Coronary artery (tissue), 2 donors: ENCODE results near the gene CYGB.

Source experiments
- DNase-seq: peaks from one replicate; pipeline ENCODE4 v3.0.0-alpha.2; 2017; ENCODE audit warnings: low spot score
- H3K27ac ChIP-seq, 2 donors: fragments of 200-600 bp; sonication (generic); one replicate each; pipeline ENCODE4 v1.5.1; 2016 to 2019
- H3K4me3 ChIP-seq: fragments of 200-600 bp; sonication (generic); 2 replicates; pipeline ENCODE4 v1.5.1; 2016; ENCODE audit warnings: mild to moderate bottlenecking, moderate library complexity
- CTCF ChIP-seq: fragments of 200-600 bp; sonication (generic); IDR thresholded peaks from one replicate; pipeline ENCODE4 v1.5.1; 2019; ENCODE audit warnings: antibody characterized with exemption

The CYGB gene

GRCh38 chr17:76581515-76581914 lies 44.0 kb upstream of the CYGB start:
- TF ChIP-seq CTCF, result no peak
- H3K27ac ChIP-seq, result no peak overlapping the region
- no peak for DNase-seq
- no peak overlapping the region for H3K4me3 ChIP-seq

GRCh38 chr17:76579281-76579680 lies 41.8 kb upstream of the CYGB start:
- Histone ChIP-seq H3K27ac (no peak overlapping the region), H3K4me3 (no peak overlapping the region)
- no peak for TF ChIP-seq CTCF
- DNase-seq, result no peak

DNA sequence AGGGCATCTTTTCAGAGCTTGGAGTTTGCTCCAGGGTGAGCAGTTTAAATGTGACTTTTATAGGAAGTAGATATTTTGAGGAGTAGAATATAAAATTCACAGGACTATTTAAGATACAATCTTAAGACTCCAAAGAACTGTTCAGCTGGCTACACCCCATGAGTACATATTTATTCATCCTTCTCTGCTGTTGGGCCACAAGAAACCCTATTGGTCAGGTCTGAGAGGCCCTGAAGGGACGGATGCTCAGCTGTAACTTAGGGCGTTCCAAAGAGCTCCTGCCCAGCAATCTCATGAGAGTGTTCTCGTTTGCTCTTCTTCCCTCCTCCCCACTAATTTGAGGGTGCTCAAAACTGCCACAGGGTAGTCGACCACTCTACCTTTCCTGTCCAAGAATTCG lies 40.9 kb upstream of the CYGB start:
- H3K4me3 ChIP-seq, result no peak overlapping the region
- no peak for DNase-seq
- no peak for TF ChIP-seq CTCF
- no peak overlapping the region for H3K27ac ChIP-seq

GRCh38 chr17:76577876-76578275 lies 40.4 kb upstream of the CYGB start:
- no peak overlapping the region for H3K27ac ChIP-seq
- H3K4me3 ChIP-seq, result no peak overlapping the region
- no peak for DNase-seq
- TF ChIP-seq CTCF, result no peak

- no peak overlapping the region for H3K4me3 ChIP-seq
- TF ChIP-seq CTCF, result no peak
- no peak for DNase-seq
- no peak overlapping the region for H3K27ac ChIP-seq
Measured at GRCh38 chr17:76576189-76576588, 38.7 kb upstream of the CYGB start.

DNA sequence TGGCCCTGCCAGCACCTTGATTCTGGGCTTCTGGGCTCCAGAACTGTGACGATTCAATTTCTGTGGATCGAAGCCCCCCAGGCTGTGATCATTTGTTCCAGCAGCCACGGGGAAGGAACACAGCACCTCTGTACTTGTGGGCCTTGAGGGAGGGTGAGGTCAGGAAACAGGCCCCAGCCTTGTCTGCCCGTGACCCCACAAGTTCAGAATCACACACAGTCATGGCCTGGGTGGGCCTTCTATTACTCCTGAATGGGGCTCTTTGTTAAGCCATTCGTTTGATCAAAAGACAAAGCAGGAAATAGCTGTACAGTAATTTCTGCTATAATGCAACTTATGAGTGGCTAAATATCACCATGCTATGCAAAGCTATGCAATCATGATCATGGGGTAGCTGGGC lies 38.1 kb upstream of the CYGB start:
- TF ChIP-seq CTCF, result no peak
- H3K4me3 ChIP-seq, result no peak overlapping the region
- no peak for DNase-seq
- H3K27ac ChIP-seq, result no peak overlapping the region

- DNase-seq, result no peak
- no peak for TF ChIP-seq CTCF
- Histone ChIP-seq H3K4me3 (no peak overlapping the region), H3K27ac (no peak overlapping the region)
Measured at GRCh38 chr17:76574166-76574565, 36.7 kb upstream of the CYGB start.
